ENCODE measurements around the gene SMC5. TPM values are rescaled to one million over a fixed set of nuclear protein-coding genes. Genes with fewer than 3 reads are reported as not detected.

SMC5 gene
- total and polyA plus RNA-seq, 2 of the 13 experiments (the other 11 are each of a cell fraction or from before 2014, with no cell fraction given): 7.2 to 26.7 TPM

GRCh38 chr9:70352802-70353201 is 94.0 kb downstream of the SMC5 start (continued):
- TF ChIP-seq STAT6 (CRISPR knock-in tag; IDR thresholded peaks at IDR 0.05; ENCODE audit: borderline replicate concordance): no peak

GRCh38 chr9:70355801-70356200 is 97.0 kb downstream of the SMC5 start:
- BruUV-seq (replicated peaks): no TSS peak
- TF ChIP-seq E2F1 (CRISPR knock-in tag; IDR thresholded peaks at IDR 0.05) (no peak), ZNF138 (CRISPR knock-in tag; IDR thresholded peaks at IDR 0.05; ENCODE audit: low read depth) (no peak), SRY (CRISPR knock-in tag; IDR thresholded peaks at IDR 0.05) (no peak), ZFAT (CRISPR knock-in tag; conservative IDR thresholded peaks at IDR 0.05) (no peak), HOXA7 (CRISPR knock-in tag; IDR thresholded peaks at IDR 0.05) (no peak), RELA (CRISPR knock-in tag; IDR thresholded peaks at IDR 0.05) (no peak)
- in situ Hi-C loops (cut with HindIII; ENCODE audit: extremely low pct_ligation_motif_present, low pct_unique_long_range_greater_than_20kb): no loop called here
- Histone ChIP-seq H4K20me1 (ENCODE audit: insufficient read depth, low read length) (no peaks in the 10 kb centered on the region), H2AFZ (ENCODE audit: low read length) (no peak overlapping the region), H3K9me3 (ENCODE audit: low read length) (no peaks in the 10 kb centered on the region), H3K9ac (ENCODE audit: insufficient read depth, low read depth, low read length) (no peak overlapping the region), H3K27ac (ENCODE audit: extremely low read length, insufficient read depth, low read length) (no peak overlapping the region), H3K27me3 (ENCODE audit: control insufficient read depth in 1 of 2, insufficient read depth in 2 of 2, low read length in 2 of 2) (no peaks in the 10 kb centered on the region), H3K4me1 (ENCODE audit: insufficient read depth, low read length) (no peaks in the 10 kb centered on the region), H3K79me2 (ENCODE audit: insufficient read depth, low read length) (no peaks in the 10 kb centered on the region), H3K4me3 (replicated peaks in 1 of 3; ENCODE audit: insufficient read depth in 1 of 3, low read depth in 2 of 3, low read length in 3 of 3) (no peak overlapping the region), H3K4me2 (ENCODE audit: low read depth, low read length) (no peak overlapping the region), H3K36me3 (replicated peaks in 1 of 2; ENCODE audit: control insufficient read depth in 1 of 2, insufficient read depth in 2 of 2, low read length in 2 of 2) (0 out of 5 replicates have a peak, but pooled peaks cover 0 to 6% of the 10 kb centered on the region in 2 experiments)
- POLR2A ChIA-PET: no interaction called here
- ATAC-seq: no peak
- intact Hi-C loops (cut with micrococcal nuclease; ENCODE audit: unreplicated experiment): no loop called here
- FAIRE-seq: no peak
- 94% methylated on average over 3 of the region's 3 CpGs for WGBS (ENCODE audit: low lambda C conversion rate)
- CTCF ChIA-PET (ENCODE audit: low intra/inter-chr PET ratio, low total read pairs): no interaction called here
- DNase-seq (ENCODE audit: low spot score): no peak

Measured in HepG2 (cell line).